Activated gamma-delta T cell (primary cell): ENCODE results near the gene STEAP1.
"Not testable (repeated sequence)": the region's sequence is repeated elsewhere in the genome, so short reads cannot be mapped to it uniquely, and the experiment has no call there.

Source experiments
- DNase-seq: peaks from one replicate; lab custom pipeline; 2025; lab: John Stamatoyannopoulos, UW

STEAP1 gene

DNA sequence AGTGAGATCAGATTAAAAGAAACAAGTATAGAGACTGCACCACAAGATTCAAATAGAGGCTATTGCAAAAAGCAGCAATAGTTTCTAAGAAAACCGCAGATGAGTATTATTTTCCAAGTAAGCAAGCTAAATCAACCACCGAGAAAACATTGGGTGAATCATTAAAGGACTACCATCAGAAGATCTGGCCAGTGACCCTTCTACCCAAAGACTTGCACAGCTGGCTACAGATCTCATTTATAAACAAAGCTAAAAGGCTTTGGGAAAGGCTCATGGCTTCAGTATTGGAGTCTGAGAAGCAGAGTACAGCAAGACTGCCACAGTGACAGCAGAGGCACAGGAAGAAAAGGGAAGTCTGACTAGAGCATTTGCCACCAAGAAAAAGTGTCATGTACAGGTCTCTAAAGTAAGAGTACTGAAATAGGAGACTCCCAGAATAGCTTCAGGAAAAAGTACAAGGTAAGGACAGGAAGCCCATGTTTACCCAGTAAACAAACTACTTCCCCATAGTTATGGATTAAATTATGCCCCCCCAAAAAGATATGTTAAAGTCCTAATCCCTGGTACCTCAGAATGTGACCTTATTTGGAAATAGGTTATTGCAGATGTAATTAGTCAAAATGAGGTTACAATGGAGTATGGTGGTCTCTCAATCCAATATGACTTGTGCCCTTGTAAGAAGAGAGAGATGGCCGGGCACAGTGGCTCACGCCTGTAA, 19.0 kb downstream of the STEAP1 start:
- no peak for DNase-seq

DNA sequence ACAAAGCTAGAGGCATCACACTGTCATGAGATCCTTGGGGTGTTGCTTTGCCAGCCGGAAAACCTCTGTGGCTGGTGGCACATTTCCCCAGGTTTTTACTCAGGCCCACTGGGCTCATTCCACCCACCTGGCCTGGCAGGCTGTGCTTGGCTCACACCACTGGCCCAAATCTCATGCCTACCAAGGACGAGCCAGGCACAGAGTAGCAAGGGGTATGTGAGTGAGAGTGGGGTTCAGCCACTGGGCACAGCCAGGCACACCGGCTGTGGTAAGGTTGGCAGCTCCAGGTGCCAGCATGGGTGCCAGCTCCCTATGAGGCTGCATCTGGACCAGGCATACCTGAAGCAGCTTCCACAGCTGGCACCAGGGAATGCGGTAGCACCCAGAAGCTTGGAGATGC, 21.4 kb downstream of the STEAP1 start:
- no peak for DNase-seq

DNA sequence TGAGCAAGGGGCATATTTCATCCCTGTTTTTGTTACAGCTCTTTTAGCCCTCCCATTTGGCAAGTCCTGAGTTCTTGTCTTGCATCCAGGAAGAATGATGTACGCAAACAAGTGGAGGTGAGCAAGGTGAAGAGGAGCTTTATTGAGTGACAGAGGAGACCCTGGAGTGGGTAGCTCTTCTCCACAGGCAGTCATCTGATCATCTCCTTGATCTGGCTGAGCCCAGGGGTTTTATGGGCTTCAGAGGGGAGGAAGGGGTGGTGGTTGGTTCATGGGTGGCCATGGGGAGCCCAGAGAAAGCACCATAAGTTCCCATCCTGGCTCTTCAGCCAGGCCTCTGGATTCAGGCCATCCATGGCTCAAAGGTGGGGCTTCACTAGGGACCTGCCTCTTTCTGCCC, 21.9 kb downstream of the STEAP1 start:
- DNase-seq: no peak

DNA sequence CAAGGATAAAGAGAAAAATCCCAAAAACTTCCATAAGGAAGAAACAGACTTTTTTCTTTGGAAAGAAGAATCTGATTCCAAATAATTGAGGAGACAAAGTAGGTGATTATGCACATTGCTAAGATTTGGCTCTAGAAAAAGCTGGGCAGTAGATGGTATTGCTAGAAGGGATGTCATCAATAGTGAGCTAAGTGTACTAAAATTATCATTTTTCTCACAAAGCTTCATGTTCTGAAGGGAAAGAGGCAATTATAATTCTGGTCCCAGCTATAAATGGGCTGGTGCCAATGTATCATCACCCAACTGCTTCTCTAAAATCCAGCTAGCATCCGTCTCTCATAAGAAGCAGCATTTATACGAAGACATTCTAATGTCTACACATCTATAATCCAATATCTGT, 23.9 kb downstream of the STEAP1 start:
- DNase-seq: no peak

DNA sequence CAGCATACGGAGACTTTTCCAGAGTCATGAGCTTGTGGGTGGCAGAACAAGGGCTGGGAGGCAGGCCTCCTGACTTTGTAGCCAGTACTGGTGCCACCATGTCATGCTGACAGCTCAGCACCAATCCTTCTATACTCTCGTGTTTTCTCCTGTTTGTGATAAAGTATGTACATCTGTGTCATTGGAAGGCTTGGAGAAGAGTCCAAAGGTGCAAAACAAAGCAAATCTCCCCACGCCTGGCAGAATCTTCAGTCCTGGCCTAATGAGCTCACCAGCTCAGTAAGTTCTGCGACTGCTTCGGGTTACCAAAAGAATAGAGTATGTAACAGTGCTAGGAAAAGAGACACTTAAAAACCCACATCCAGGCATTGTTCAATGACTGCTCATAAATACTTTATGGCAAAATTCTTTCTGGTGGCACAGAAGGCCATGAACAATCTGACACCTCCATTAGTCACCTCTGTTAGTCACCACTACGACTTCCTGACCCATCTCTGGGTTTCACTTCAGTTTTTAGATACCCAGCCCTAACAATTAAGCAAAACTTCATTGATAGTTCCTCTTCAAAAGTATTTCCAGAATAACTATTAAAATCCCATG, 24.5 kb downstream of the STEAP1 start:
- no peak for DNase-seq

DNA sequence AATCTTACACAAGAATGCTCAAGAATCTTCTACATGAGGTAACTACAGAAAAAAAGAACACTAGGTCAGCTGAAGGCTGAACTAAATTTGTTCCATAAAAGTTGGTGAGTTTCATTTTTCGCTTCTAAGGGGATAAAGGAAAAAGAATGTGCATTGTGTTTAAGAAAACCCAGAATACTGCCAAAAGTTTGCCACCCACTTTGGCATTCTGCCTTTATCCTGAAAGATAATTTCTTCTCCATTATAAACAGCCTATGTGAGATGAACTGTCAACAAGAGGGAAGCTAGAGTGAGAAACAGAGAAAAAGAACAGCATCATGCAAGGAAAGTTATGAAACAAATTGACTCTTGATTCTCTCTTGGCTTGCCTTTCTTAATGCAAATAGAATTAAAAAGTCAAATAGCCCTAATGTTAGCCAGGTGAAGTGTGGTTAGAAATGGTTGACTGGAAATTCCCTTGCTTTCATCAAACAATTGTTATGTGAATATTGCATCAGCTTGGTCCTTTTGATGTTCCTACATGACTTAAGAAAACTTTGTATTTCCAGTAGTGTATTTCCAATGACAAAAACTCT, 25.8 kb downstream of the STEAP1 start:
- no peak for DNase-seq

DNA sequence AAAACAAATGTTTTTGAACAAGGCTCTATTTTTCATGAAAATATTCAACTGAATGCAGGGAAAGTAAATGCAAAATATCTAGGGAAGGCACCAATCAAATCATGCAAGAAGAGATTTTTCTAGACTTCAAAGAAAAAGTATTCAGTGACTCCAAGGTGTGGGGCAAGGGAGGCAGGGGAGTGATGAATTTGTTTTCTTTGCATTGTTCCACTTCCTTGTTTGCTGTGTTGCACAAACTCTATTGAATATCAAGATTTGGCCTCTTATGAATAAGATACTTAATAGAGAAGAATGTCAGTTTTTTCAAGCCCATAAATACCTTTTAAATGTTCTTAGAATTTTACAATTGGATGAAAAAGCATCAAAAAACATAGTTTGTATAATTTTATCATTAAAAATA, 26.4 kb downstream of the STEAP1 start:
- no peak for DNase-seq

DNA sequence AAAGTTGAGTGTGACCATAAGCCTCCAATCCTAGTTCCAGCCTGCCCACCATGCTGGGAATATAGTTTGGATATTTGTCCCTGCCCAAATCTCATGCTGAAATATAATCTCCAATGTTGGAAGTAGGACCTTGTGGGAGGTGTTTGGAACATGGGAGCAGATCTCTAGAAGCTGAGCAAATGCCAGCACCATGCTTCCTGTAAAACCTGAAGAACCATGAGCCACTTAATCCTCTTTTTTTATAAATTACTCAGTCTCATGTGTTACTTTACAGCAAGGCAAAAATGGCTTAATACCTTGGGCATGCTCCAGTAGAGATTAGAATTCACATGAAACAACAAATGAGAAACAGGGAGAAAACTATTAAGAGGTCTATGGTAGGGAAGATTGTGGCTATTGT, 27.2 kb downstream of the STEAP1 start:
- no peak for DNase-seq

DNA sequence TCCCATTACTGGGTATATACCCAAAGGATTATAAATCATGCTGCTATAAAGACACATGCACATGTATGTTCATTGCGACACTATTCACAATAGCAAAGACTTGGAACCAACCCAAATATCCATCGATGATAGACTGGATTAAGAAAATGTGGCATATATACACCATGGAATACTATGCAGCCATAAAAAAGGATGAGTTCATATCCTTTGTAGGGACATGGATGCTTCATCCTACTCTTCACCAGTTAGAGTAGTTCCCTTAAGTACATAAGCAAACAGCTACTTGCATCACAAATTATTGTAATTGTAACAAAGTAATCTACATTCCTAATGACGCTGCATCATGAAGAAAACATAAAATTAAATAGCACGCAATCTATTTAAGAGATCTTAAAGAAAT, 32.0 kb downstream of the STEAP1 start:
- DNase-seq: not testable (repeated sequence)

DNA sequence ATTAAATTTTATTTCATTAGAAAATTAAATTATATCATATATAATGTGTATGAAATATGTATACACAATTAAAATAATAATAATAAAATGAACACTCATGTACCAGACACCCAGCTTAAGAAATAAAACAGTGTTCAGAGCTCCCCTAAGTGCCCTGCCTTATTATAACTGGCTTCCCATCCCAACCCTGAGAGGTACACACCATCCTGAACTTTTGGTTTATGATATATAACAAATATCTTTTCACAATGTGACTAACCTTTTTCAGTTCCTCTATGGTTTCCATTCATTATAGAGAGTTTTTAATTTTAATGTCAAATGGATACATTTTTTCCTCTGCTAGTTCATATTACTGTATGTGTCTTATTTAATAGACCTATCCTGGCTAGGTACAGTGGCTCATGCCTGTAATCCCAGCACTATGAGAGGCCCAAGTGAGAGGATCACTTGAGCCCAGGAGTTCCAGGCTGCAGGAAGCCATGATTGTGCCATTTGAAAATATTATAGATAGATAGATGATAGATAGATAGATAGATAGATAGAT, 33.3 kb downstream of the STEAP1 start:
- DNase-seq: no peak

DNA sequence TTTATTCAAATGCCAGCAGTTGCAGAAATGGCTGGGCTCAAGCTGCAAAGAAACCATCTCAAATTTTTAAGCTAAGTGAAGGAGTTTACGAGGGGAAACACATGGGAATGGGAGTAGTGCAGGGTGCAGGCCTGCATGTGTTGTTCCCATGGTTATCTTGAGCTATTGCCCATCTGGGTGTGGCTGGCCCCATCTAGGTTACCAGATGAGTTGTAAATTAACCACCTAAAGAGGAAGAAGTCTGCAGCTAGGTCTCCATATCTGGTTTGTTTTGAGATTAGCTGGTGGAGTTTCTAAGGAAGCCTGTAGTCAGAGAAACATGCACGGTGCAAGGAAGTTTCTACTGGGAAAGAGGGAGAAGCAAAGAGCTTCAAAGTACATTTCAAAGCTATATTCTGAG, 34.0 kb downstream of the STEAP1 start:
- DNase-seq: no peak

DNA sequence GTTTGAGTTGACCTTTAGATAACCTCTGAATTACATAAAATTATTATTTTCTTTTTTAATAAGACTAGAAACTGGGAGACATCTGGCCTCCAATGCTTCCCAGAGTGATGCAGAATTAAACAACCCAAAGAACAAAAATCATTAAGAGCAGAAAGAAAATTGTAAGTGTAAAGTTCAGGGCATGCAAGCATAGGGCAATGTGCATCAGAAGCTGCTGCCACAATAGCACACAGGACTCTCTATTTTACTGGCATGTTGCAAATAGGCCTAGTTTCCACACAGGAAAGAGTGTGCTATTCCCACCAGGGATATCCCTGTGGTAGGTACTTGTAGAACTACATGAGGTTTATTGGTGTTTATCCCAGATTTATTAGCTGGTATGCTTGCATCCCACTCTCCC, 36.7 kb downstream of the STEAP1 start:
- no peak for DNase-seq

DNA sequence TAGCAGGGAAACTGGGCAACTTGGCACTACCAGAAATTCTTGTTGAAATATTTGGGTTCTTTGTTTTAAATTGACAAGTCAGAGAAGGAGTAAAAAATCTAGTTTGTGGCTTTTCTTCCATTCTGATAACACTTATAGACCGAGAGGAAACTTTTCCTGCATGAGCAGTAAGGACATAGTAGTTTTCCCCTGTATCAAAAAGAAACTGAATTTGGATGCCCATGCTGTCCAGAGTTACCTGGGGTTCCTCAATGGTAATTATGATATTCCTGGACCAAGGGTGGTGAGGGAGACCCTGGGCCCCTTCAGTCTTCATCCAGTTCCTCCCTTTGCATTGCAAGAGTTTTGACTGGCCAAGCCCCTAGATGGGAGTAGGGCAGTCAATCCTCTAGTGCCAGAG, 37.4 kb downstream of the STEAP1 start:
- no peak for DNase-seq

DNA sequence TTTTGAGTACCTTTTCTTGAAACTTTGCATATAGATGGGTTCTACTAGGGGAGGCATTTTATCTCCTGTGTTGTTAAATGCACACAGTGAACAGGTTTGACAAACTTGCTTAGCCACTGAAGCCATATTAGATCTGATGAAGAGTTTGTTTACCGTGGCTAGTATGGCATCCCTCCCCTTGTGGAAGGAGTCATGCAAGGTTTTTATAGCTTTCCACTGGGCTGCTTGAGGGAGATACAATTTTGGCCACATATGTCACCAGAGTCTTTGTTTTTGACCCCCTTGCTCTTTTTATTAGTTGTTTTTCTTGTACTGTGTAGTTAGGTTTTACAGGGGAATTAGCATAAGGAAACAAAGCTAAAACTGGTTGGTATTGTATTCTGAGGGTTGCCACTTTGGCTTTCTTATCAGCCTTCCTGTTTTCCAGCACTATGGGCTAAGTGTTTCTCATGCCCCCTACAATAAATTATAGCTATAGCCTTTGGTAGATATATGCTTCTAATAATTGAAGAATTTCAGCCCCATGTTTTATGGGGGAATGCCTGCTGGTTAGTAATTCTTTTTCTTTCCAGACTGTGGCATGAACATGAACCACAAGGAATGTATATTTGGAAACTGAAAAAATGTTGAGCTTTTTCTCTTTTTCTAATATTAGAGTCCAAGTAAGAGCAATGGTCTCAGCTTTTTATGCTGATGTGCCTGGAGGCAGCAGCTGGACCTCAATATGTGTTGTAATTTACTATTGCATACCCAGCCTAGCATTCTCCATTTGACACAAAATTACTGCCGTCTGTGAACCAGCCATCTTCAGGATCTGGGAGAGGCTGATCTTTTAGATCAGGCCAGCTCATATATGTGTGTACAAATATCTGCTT, 38.8 kb downstream of the STEAP1 start:
- DNase-seq: no peak

DNA sequence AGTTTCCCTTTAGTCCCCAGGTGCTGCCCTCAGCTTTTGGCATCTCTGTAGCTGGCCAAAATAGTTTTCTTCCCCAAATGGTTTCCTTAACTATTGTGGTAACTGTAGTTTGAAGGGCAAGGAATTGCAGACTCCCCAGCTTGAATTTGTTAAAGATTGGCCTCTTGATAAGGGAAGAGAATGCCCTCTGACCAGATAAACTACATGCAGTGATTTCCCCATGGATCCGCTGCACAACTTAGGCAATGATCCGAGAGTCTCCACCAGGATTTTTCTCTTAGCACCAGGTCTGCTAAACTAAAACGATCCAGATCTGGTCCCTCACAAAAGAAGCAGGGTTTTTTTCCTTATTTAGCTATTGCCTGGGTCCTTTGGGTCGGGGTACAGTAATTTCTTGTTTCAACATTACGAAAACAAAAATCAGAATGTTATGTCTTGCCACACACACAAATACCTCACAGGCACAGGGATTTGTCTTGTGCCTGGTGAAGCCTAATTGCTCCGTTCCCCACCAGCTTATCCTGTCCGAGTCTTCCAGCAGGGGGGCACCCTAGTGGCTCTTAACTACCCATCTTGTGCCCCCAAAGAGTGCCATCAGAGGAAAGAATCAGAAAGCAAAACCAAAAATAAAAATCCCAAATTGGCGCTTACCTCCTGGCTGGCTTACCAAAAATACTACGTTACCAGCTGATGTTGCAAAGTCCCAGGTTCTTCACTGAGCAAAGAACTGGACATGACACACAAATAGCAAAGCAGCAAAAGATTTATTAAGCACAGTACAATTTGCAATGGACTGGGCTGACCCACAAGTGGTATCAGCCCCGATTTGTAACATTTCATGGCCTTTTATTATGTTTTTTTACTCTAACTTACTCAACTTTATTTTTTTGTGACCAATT, 40.9 kb downstream of the STEAP1 start:
- DNase-seq: no peak

DNA sequence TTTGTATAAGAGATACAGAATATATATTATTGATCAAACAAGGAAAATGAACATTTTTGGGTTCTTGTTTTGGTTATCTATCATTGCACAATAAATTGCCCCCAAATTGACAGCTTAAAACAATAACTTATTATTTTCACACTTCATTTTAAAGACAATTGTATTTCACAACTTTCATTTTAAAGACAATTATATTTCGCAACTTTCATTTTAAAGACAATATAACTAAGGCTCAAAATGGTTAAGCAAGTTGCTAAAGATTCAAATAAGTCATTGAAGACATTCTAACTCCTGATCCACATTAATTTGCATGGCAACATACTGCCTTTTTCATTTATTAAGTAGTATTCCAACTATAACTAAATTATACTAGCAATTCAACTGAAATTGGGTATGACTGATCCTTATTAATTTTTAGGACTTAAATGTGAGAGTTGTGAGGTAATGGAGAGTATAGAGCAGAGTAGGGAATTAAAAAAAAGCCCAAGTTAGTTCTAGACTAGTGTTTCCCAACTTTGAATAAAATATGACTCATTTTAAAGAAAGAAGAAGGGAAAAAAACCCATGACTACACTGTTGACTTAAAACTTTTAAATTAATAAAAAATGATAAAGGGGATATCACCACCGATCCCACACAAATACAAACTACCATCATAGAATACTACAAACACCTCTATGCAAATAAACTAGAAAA, 47.4 kb downstream of the STEAP1 start:
- DNase-seq: no peak

DNA sequence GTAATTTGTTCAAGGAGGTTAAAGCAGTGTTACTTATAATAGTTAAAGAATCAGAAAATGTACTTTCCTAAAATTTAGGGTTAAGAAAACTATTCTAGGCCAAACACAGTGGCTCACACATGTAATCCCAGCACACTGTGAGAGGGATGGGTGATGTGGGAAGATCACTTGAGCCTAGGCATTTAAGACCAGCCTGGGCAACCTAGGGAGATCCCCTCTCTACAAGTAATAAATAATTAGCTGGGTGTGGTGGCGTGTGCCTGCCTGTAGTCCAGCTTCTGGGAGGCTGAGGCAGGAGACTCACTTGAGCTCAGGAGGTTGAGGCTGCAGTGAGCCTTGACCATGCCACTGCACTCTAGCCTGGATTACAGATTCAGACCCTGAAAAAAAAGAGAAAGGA, 53.7 kb downstream of the STEAP1 start:
- DNase-seq: no peak

DNA sequence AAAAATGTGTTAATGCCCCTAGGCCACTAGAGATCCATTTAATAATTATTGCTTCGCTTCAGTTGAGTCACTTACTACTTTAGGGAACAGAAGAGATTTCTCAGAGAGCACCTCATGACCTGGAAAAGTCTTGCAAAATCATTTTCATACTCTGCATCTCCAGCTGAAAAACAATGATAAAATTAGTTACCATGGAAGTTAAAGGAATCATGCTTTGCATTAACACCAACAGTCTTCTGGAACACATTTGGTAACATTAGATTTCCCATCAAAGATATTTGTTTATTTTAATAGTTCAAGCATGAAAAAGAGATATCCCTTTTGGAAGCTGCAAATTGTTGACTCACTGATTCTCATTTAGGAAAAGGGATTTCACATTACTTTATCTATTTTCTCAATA, 55.5 kb downstream of the STEAP1 start:
- DNase-seq: no peak

DNA sequence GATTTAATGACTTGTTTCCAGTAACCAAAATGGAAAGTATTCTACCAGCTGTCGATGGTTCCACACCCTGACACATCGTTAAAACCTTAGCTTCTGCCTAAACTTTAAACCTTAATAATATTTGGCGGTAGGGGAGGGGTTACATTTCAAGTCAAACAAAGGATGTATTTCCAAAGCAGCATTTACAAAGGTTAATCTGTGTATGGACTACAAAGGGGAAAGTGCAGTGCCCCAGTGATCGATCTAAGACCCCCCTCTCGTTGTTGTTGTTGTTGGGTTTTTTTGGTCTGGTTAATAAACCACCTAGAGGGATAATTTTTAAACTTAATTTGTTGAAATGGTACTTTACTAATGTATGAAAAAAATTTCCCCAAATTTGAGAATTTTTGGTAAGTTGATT, 56.2 kb downstream of the STEAP1 start:
- no peak for DNase-seq

DNA sequence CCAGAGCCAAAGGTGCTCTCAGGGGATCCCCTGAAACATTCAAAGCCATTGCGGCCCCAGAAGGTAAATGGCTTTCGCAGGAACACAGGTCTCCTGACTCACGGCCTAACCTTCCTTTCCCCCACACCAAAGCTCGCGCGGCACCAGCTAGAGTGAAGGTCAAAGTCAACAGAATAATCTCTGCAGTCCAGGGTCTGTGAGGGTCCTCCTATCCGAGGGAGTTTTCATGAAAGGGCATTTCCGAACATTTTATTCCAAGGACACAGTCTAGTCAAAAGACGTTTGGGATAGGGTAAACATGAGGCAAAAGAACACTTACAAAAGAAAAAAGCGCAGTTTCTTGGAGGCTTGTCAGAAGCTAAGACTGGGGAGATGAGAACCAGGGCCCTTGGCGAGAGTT, 56.7 kb downstream of the STEAP1 start:
- DNase-seq: no peak
